ENCODE results near the gene LGR5.

GRCh38 chr12:71432936-71433335, 6.7 kb upstream of the LGR5 start:
- TF ChIP-seq MXI1 (IDR thresholded peaks at IDR 0.05; ENCODE audit: borderline replicate concordance, low read depth, low read length) (no peak), CTCF (conservative IDR thresholded peaks at IDR 0.05; ENCODE audit: low read depth, low read length) (no peak), SMC3 (IDR thresholded peaks at IDR 0.05; ENCODE audit: low read depth, low read length) (no peak), USF2 (IDR thresholded peaks at IDR 0.05; ENCODE audit: low read depth, low read length) (no peak), POLR2A (IDR thresholded peaks at IDR 0.05; ENCODE audit: low read depth, low read length) (no peak)

All from IMR-90 (cell line).